Calu3 (cell line): ENCODE data around the gene INCENP. TPM values are rescaled to one million over a fixed set of nuclear protein-coding genes. Genes with fewer than 3 reads are reported as not detected.

Source experiments
- BruUV-seq: library from RNA; stranded (reverse); fragments of 400-500 nt; replicated peaks from 2 replicates; lab custom pipeline; 2021; lab: Mats Ljungman, UMichigan
- CTCF ChIA-PET: fragments of 300-600 bp; sonication (Branson Sonifier 250); formaldehyde crosslinking; loops from one replicate; lab custom pipeline; 2022; ENCODE audit warnings: antibody characterized with exemption; lab: Charles Lee
- DNase-seq: peaks from one replicate; pipeline ENCODE4 v3.0.0; 2022
- H3K27ac Mint-ChIP-seq: one replicate; pipeline ENCODE4 v1.8.0; 2022; ENCODE audit warnings: mixed read lengths; ENCODE audit not compliant: unreplicated experiment
- H3K27me3 Mint-ChIP-seq: one replicate; pipeline ENCODE4 v1.8.0; 2022; ENCODE audit warnings: mixed read lengths; ENCODE audit not compliant: unreplicated experiment
- H3K36me3 Mint-ChIP-seq: one replicate; pipeline ENCODE4 v1.8.0; 2022; ENCODE audit warnings: mild to moderate bottlenecking, moderate library complexity, mixed read lengths; ENCODE audit not compliant: insufficient read depth, unreplicated experiment
- H3K4me1 Mint-ChIP-seq: one replicate; pipeline ENCODE4 v1.8.0; 2022; ENCODE audit warnings: mild to moderate bottlenecking, low read depth, mixed read lengths; ENCODE audit not compliant: unreplicated experiment
- H3K4me3 Mint-ChIP-seq: one replicate; pipeline ENCODE4 v1.8.0; 2022; ENCODE audit warnings: mild to moderate bottlenecking, low read depth, moderate library complexity, mixed read lengths; ENCODE audit not compliant: unreplicated experiment
- H3K9me3 Mint-ChIP-seq: one replicate; pipeline ENCODE4 v1.8.0; 2022; ENCODE audit warnings: low read depth, mixed read lengths; ENCODE audit not compliant: unreplicated experiment
- intact Hi-C: fragments of 100-400 bp; cut with micrococcal nuclease; formaldehyde crosslinking; loops from one replicate; pipeline ENCODE4 v1.10.0; 2022; ENCODE audit not compliant: unreplicated experiment
- total RNA-seq: library from RNA; stranded (reverse); gene quantifications from 2 replicates; pipeline ENCODE4 v1.2.3, GENCODE V29; 2022
- TF ChIP-seq, protein P1 (sequence below): fragments of 200-600 bp; IDR thresholded peaks from one replicate; pipeline ENCODE4 v1.8.0; 2022; ENCODE audit warnings: antibody characterized with exemption; ENCODE audit not compliant: unreplicated experiment

The INCENP gene
- total RNA-seq, 1 experiment from 2014 or later, result 115 TPM

DNA sequence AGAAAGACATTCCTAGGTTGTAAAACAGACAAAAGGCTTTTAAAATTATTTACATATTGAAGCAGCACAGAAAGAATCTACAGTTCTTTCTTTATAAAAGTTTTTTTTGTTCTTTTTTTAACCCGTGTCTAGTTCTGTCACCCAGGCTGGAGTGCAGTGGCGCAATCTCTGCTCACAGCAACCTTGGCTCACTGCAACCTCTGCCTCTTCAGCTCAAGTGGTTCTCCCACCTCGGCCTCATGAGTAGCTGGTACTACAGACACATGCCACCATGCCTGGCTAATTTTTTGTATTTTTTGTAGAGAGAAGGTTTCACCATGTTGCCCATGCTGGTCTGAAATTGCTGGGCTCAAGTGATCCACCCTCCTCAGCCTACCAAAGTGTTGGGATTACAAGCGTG lies 3.8 kb upstream of the INCENP start:
- Mint-ChIP-seq H3K27me3 (peaks cover 4% of the 10 kb centered on the region), H3K4me3 (no peak overlapping the region), H3K9me3 (no peaks in the 10 kb centered on the region), H3K4me1 (peaks cover 6% of the 10 kb centered on the region), H3K27ac (no peak overlapping the region), H3K36me3 (peaks cover 18% of the 10 kb centered on the region)
- TF ChIP-seq, protein P1, sequence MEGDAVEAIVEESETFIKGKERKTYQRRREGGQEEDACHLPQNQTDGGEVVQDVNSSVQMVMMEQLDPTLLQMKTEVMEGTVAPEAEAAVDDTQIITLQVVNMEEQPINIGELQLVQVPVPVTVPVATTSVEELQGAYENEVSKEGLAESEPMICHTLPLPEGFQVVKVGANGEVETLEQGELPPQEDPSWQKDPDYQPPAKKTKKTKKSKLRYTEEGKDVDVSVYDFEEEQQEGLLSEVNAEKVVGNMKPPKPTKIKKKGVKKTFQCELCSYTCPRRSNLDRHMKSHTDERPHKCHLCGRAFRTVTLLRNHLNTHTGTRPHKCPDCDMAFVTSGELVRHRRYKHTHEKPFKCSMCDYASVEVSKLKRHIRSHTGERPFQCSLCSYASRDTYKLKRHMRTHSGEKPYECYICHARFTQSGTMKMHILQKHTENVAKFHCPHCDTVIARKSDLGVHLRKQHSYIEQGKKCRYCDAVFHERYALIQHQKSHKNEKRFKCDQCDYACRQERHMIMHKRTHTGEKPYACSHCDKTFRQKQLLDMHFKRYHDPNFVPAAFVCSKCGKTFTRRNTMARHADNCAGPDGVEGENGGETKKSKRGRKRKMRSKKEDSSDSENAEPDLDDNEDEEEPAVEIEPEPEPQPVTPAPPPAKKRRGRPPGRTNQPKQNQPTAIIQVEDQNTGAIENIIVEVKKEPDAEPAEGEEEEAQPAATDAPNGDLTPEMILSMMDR, result no peak
- intact Hi-C loops, result no loop called here
- no TSS peak for BruUV-seq
- no peak for DNase-seq
- CTCF ChIA-PET, result interaction anchor here (1.2 kb wide), 1 partner anchor 12 kb away, joined by 3 read pairs; no protein-coding TSS in a partner anchor

DNA sequence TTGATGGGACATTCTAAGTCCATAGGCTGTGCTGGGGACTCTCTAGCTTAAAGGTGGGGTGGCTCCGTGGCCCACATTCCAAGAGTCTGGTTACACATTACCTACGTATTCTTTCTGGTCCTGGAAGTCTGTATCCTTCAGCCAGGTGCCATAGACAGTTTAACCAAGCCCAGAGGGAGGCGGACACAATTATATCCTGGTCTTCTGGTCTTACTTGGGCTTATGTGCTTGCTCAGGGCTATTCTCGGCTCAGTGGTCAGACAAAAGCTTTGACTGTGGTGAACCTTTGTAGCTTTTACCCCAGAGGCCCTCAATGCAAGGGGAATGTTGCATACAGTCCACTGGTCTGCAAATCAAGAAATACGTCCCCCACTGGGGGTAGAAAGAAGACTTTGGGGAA lies 3.4 kb upstream of the INCENP start:
- no peaks in the 10 kb centered on the region for H3K27me3 Mint-ChIP-seq
- BruUV-seq, result no TSS peak
- H3K36me3 Mint-ChIP-seq, result peaks cover 23% of the 10 kb centered on the region
- CTCF ChIA-PET, result interaction anchor here (1.2 kb wide), 1 partner anchor 12 kb away, joined by 3 read pairs; no protein-coding TSS in a partner anchor
- H3K9me3 Mint-ChIP-seq, result no peaks in the 10 kb centered on the region
- intact Hi-C loops, result no loop called here
- H3K4me1 Mint-ChIP-seq, result peaks cover 10% of the 10 kb centered on the region
- TF ChIP-seq, protein P1, result no peak
- DNase-seq, result no peak
- no peak overlapping the region for H3K27ac Mint-ChIP-seq
- no peak overlapping the region for H3K4me3 Mint-ChIP-seq

- H3K36me3 Mint-ChIP-seq, result peaks cover 25% of the 10 kb centered on the region
- H3K27ac Mint-ChIP-seq, result no peak overlapping the region
- no peak for DNase-seq
- no peaks in the 10 kb centered on the region for H3K27me3 Mint-ChIP-seq
- H3K9me3 Mint-ChIP-seq, result no peaks in the 10 kb centered on the region
- H3K4me3 Mint-ChIP-seq, result no peak overlapping the region
- H3K4me1 Mint-ChIP-seq, result peaks cover 15% of the 10 kb centered on the region
- intact Hi-C loops, result no loop called here
- CTCF ChIA-PET, result no interaction called here
- BruUV-seq, result no TSS peak
- TF ChIP-seq, protein P1, result peak; percentile 18
Observed at GRCh38 chr11:62122076-62122475, 1.7 kb upstream of the INCENP start.

GRCh38 chr11:62124186-62125113 lies 639 bp downstream of the INCENP start:
- peak; percentile 59 for DNase-seq
- intact Hi-C loops, result no loop called here
- Mint-ChIP-seq H3K9me3 (no peaks in the 10 kb centered on the region), H3K4me3 (peak overlapping the region; percentile 80), H3K27me3 (no peaks in the 10 kb centered on the region), H3K36me3 (peaks cover 32% of the 10 kb centered on the region), H3K4me1 (peaks cover 26% of the 10 kb centered on the region), H3K27ac (peak overlapping the region; percentile 70)
- TF ChIP-seq, protein P1, result no peak
- CTCF ChIA-PET, result interaction anchor here (0.7 to 1.0 kb wide), 2 partner anchors 10 to 16 kb away, joined by 3 read pairs; no protein-coding TSS in a partner anchor
- BruUV-seq, result TSS peak; percentile 70
